ENCODE measurements around the gene ABHD1.

ABHD1 gene

GRCh38 chr2:27079233-27080139 lies 44.1 kb upstream of the ABHD1 start:
- TF ChIP-seq, protein P1, sequence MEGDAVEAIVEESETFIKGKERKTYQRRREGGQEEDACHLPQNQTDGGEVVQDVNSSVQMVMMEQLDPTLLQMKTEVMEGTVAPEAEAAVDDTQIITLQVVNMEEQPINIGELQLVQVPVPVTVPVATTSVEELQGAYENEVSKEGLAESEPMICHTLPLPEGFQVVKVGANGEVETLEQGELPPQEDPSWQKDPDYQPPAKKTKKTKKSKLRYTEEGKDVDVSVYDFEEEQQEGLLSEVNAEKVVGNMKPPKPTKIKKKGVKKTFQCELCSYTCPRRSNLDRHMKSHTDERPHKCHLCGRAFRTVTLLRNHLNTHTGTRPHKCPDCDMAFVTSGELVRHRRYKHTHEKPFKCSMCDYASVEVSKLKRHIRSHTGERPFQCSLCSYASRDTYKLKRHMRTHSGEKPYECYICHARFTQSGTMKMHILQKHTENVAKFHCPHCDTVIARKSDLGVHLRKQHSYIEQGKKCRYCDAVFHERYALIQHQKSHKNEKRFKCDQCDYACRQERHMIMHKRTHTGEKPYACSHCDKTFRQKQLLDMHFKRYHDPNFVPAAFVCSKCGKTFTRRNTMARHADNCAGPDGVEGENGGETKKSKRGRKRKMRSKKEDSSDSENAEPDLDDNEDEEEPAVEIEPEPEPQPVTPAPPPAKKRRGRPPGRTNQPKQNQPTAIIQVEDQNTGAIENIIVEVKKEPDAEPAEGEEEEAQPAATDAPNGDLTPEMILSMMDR (conservative IDR thresholded peaks at IDR 0.05; ENCODE audit: low read length), result no peak
- peak overlapping the region; percentile 89 for H3K4me3 ChIP-seq (ENCODE audit: low read length)
- DNase-seq (ENCODE audit: low read depth), result no peak

- H3K4me3 ChIP-seq (ENCODE audit: low read length), result peak overlapping the region; percentile 89
- no peak for DNase-seq (ENCODE audit: low read depth)
- TF ChIP-seq, protein P1 (conservative IDR thresholded peaks at IDR 0.05; ENCODE audit: low read length), result no peak
Observed at GRCh38 chr2:27080140-27080469, 43.5 kb upstream of the ABHD1 start.

DNA sequence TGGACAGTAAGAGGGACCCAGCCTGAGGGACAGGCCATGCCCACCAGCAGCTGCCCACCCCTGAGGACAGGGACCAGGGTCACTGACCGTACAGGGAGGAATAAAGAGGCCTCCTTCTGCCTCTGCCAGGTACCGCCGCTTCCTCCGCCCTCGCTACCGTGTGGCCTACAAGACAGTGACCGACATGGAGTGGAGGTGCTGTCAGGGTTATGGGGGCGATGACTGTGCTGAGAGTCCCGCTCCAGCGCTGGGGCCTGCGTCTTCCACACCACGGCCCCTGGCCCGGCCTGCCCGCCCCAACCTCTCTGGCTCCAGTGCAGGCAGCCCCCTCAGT lies 43.0 kb upstream of the ABHD1 start:
- H3K4me3 ChIP-seq (ENCODE audit: low read length), result peak overlapping the region; percentile 89
- no peak for DNase-seq (ENCODE audit: low read depth)
- TF ChIP-seq, protein P1 (conservative IDR thresholded peaks at IDR 0.05; ENCODE audit: low read length), result no peak

GRCh38 chr2:27081984-27082772 lies 41.4 kb upstream of the ABHD1 start:
- DNase-seq (ENCODE audit: low read depth), result no peak
- H3K4me3 ChIP-seq (ENCODE audit: low read length), result no peak overlapping the region
- TF ChIP-seq, protein P1 (conservative IDR thresholded peaks at IDR 0.05; ENCODE audit: low read length), result no peak

GRCh38 chr2:27082773-27083409 lies 40.7 kb upstream of the ABHD1 start:
- H3K4me3 ChIP-seq (ENCODE audit: low read length), result no peak overlapping the region
- TF ChIP-seq, protein P1 (conservative IDR thresholded peaks at IDR 0.05; ENCODE audit: low read length), result no peak
- DNase-seq (ENCODE audit: low read depth), result no peak

DNA sequence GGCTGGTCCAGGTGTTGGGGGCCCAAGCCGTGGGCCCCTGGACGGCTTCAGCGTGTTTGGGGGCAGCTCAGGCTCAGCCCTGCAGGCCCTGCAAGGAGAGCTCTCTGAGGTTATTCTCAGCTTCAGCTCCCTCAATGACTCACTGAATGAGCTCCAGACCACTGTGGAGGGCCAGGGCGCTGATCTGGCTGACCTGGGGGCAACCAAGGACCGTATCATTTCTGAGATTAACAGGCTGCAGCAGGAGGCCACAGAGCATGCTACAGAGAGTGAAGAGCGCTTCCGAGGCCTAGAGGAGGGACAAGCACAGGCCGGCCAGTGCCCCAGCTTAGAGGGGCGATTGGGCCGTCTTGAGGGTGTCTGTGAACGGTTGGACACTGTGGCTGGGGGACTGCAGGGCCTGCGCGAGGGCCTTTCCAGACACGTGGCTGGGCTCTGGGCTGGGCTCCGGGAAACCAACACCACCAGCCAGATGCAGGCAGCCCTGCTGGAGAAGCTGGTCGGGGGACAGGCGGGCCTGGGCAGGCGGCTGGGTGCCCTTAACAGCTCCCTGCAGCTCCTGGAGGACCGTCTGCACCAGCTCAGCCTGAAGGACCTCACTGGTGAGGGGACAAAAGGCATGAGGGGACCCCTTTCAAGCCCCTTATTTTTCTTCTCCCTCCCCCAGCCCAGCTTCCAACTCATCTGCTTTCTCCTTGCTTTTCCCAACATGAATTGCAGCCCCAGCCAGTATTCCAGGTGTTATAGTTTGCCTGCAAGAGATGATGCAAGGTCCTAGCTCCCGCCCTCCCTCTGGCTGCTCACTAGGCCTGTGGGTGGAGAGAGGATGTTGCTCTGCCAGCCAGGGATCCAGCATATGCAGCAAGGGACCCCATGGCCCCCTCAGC lies 40.0 kb upstream of the ABHD1 start:
- no peak overlapping the region for H3K4me3 ChIP-seq (ENCODE audit: low read length)
- DNase-seq (ENCODE audit: low read depth), result no peak
- TF ChIP-seq, protein P1 (conservative IDR thresholded peaks at IDR 0.05; ENCODE audit: low read length), result no peak

All from AG10803 (cell line).